HG03025 (cell line): ENCODE data around the gene PRKAA2.
"Not testable (repeated sequence)": the region's sequence is repeated elsewhere in the genome, so short reads cannot be mapped to it uniquely, and the experiment has no call there.

Experiments used
- ATAC-seq: cut with Tn5 transposase; IDR thresholded peaks from one replicate; pipeline ENCODE4 v1.9.1; 2021; ENCODE audit warnings: mild to moderate bottlenecking, moderate library complexity; ENCODE audit not compliant: unreplicated experiment, low FRiP score

The PRKAA2 gene

DNA sequence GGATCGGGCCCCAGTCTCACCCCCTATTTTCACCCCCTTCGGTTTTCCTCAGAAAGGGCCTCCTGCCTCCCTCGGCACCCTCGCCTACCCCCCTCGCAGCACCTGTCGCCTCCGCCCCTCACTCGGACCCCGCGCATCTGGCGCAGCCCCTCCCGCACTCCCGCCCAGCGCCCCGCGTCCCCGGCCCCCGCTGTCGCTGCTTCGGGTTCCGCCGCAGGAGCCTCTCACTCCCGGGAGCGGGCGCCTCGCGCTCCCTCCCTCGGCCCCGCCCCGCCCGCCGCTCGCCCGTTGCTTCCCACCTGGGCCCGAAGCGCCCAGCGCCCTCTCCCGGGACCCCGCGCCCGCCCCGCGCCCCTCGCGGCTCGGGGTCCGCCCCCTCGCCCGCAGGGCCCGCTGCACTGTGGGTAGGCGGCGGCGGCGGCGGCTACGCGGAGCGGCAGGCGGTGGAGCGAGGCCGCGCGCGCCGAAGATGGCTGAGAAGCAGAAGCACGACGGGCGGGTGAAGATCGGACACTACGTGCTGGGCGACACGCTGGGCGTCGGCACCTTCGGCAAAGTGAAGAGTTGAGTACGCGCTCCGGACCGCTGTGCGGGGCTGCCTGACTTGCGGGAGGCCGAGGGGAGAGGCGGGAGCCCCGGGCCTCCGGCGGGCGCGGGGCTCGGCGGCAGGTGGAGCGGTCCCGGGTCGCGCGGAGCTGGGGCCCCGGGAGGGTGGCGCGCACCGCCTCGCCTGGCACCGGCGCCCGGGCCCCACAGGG is at the start of gene PRKAA2:
TSS of gene PRKAA2 (plus strand) at position 396 of the 758 bp plus-strand sequence. CDS start at position 470, 74 bp downstream.
- ATAC-seq, result no peak

GRCh38 chr1:56595397-56596191 is 49.5 kb upstream of the PRKAA2 start:
- not testable (repeated sequence) for ATAC-seq

GRCh38 chr1:56610097-56610496 is 35.0 kb upstream of the PRKAA2 start:
- not testable (repeated sequence) for ATAC-seq

DNA sequence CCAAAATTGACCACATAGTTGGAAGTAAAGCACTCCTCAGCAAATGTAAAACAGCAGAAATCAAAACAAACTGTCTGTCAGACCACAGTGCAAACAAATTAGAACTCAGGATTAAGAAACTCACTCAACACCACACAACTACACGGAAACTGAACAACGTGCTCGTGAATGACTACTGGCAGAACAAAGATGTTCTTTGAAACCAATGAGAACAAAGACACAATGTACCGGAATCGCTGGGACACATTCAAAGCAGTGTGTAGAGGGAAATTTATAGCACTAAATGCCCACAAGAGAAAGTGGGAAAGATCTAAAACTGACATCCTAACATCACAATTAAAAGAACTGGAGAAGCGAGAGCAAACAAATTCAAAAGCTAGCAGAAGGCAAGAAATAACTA is 34.3 kb upstream of the PRKAA2 start:
- not testable (repeated sequence) for ATAC-seq

- ATAC-seq, result no peak
Measured at GRCh38 chr1:56617141-56617540, 28.0 kb upstream of the PRKAA2 start.

DNA sequence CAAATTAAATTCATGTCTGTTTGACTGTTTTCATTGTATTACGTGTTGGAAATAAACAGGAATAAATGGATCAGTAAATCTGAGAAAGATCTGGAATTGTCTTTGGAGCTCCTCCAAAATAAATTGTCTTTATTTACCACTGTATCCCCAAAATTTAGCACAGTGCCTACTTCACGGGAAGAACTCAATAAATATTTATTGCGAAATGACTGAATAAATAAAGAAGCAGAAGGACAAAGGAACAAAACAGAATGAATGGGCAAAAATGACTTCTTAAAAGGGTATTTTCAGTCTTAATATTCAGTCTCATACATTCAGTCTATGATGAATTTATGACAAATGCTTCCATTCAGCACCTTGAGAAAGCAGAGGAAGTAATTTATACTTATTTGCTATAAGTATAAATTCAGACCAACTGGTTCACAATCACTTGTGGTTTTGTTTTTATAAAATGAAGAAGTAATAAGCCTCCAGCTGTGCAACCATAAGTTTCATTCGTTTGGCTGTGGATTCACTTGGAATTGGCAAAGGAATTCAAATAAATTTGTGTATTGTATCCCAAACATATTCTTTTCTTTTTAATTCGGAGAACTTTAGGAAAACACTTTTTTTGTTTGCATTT is 19.2 kb upstream of the PRKAA2 start:
- ATAC-seq, result no peak

DNA sequence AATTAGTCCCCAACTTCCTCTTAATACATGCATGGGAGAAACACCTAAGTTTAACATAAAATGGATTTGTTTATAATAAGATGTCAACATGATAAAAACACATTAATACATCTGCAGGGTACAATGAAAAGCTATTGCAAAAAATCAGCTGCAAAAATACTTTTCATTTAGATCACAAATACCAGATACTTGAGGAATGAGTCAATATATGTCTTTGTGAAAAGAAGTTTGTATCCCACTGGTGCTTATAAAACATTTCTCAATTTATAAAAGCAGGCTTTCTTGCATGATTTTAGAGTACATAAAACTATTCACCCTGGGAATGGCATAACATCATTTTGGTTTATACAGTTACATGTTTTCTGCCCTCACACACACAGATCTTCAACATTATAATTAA is 18.6 kb upstream of the PRKAA2 start:
- ATAC-seq, result no peak

DNA sequence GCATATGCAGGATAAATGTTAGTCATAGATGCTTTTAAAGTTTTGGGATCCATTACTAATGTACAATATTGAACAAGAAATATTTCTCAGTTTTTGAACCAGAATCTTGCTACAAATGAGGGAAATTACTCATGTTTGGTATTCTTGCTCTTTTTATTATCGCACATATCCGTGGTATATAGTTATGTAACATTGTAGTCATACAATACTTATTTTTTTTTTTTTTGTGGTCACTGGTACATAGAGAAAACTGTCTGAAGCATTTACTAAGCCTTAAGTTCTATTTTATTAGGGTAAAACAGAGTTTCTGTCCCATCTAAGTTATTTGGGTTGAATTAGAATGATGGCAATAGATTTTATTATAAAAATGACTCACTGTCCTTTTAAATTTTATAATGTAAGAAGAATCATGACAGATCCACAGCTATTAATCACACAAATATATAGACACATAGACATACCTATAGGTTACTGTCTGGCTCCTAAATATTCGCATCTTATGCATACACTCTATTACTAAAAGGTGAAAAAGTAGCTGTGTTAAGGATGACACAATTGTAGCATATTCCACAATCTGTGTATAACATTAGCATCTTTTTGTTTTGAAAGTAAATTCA is 18.0 kb upstream of the PRKAA2 start:
- no peak for ATAC-seq

DNA sequence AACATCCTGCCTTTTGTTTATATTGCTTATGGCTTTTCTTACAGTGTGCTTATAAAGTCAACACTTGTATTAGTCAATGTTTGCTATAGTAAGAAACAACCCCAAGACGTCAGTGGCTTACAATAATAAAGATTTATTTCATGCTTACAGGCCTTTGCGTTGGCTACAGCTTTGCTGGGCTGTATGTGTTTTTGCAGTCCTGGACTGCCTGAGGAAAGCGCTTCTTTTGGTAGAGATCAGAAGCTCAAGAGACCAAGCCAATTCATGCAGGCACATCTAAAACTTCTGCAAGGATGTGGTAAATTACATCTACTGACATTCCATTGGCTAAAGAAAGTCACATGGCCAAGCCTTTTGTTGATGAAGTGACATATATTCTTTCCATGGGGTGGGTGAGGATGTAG is 17.5 kb upstream of the PRKAA2 start:
- ATAC-seq, result no peak

GRCh38 chr1:56630786-56631185 is 14.3 kb upstream of the PRKAA2 start:
- no peak for ATAC-seq

DNA sequence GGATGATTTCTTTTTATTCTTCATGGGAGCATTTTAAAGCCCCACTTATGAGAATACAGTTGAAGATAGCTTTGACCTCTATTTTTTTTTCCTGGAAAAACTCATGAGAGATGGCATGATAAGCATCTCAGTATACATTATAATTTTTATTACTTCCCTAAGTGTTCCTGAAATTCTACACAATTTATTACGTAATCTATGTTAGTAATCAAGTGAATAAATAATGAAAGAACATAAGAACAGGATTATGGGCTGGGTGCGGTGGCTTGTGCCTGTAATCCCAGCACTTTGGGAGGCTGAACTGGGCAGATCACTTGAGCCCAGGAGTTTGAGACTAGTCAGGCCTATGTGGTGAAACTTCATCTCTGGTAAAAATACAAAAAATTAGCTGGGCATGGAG is 13.2 kb upstream of the PRKAA2 start:
- ATAC-seq, result no peak

- ATAC-seq, result no peak
Measured at GRCh38 chr1:56634981-56635380, 10.1 kb upstream of the PRKAA2 start.

DNA sequence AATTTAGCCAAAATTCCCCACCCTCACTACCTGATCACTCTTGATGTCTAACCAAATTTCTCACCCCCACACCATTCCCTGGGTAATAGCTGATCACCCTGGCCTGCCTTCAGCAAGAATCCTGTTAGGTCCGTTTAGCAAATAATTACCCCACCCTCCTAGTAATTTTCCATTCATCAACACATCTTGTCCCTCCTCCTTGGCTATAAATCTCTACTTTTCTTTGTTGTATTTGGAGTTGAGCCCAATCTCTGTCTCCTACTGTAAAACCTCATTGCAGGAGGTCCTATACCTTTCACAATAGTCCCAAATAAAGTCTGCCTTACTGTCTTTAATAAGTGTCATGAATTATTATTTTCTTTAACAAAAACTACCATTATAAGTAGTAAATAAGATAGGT is 6.9 kb upstream of the PRKAA2 start:
- no peak for ATAC-seq

- no peak for ATAC-seq
Measured at GRCh38 chr1:56639211-56639610, 5.9 kb upstream of the PRKAA2 start.

GRCh38 chr1:56643661-56644060 is 1.5 kb upstream of the PRKAA2 start:
- ATAC-seq, result no peak

- ATAC-seq, result no peak
Measured at GRCh38 chr1:56644064-56644918, 823 bp upstream of the PRKAA2 start.

- ATAC-seq, result no peak
Measured at GRCh38 chr1:56645677-56646305, 677 bp downstream of the PRKAA2 start.

- ATAC-seq, result no peak
Measured at GRCh38 chr1:56646611-56647010, 1.5 kb downstream of the PRKAA2 start.

DNA sequence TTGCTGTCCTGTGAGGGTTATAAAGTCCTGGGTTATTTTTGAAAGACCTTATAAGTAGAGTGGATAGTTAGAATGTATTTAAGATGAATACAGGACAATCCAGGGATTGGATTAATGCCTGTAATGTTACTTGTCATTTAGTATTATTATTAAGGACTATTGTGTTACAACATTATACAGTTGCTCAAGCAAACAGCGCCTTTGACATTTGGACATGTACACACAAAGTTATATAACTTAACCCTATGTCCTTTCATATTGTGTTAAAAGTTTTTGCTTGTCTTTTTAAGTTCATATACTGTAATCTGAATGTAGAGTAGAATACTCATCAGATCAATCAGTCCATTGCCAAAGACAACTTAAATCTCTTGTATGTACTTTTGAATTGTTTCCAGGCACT is 2.0 kb downstream of the PRKAA2 start:
- ATAC-seq, result no peak

- ATAC-seq, result no peak
Measured at GRCh38 chr1:56648546-56648945, 3.4 kb downstream of the PRKAA2 start.
